Spleen (tissue), 7 donors: ENCODE results near the gene ADAMTSL3.

Experiments
- CTCF ChIP-seq, 11 experiments: fragments of 200-600 bp in 7 of 11; fragments of 450-650 bp in 4 of 11; sonication (generic) in 4 of 11; IDR thresholded peaks in 8 of 11; conservative IDR thresholded peaks in 3 of 11; 1 replicate in 7 of 11; 2 replicates in 4 of 11; pipeline versions ENCODE4 v1.4.0 to v1.8.0; 2016 to 2021; ENCODE audit warnings: antibody characterized with exemption in 11 of 11, inconsistent platforms in 4 of 11, mild to moderate bottlenecking in 1 of 11
- POLR2A ChIP-seq, 3 donors: fragments of 450-650 bp; IDR thresholded peaks; one replicate each; pipeline ENCODE4 v1.5.1; 2017; ENCODE audit warnings: antibody characterized with exemption in 3 of 3, mild to moderate bottlenecking in 1 of 3
- donor health status: DM: no; HTN: no; CAD: no; lungs with moderate emphysema.
- donor health status: DM: no; HTN: no; CAD: no.
- donor health status: DM: no; HTN: no; CAD: no.

DNA sequence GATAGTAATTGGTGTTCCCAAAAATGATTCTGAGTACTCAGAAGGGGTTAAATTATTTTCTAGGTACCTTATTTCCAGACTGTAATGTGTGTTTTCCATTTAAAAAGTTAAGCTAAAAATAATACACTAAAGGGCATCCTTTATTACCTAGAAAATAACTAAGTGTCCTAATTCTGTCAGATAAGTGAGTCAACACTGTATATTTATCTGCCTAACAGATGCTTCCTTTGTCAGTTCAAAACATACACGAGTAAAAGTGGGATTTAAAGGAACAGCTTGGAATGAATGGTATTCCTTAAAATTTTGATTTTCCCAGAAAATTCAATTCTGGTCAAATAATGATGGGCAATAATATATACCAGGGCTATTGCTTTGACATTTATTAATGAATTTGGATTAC is 78.3 kb downstream of the ADAMTSL3 start:
- TF ChIP-seq CTCF (IDR thresholded peaks at IDR 0.05 in 8 of 11, conservative IDR thresholded peaks at IDR 0.05 in 3 of 11) (no peak), POLR2A (IDR thresholded peaks at IDR 0.05) (no peak)
